GM18526 (cell line): ENCODE measurements around the gene NDUFAF3.

Experiments
- POLR2A ChIP-seq: IDR thresholded peaks from 3 replicates; pipeline ENCODE4 v1.6.1; 2011; ENCODE audit not compliant: insufficient read length; ENCODE audit errors: extremely low read depth

Gene NDUFAF3

DNA sequence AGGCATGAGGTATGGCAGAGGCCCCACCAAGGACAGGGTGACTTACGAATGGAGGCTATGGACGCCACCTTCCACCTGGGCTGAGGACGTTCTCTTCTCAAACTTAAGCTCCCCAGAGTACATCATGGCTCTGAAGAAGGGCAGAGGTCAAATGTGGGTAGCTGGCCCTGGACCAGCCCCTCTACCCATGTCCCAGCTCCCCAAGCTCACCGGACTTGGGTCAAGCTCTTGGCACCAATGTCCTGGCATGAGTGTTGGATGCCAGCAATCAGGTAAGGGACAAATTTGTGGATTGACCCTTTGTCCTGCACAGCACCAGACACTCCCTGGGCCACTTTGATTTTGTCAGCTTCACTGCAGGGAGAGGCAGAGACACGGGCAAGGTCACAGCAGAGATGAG, 2.5 kb downstream of the NDUFAF3 start:
- no peak for TF ChIP-seq POLR2A

DNA sequence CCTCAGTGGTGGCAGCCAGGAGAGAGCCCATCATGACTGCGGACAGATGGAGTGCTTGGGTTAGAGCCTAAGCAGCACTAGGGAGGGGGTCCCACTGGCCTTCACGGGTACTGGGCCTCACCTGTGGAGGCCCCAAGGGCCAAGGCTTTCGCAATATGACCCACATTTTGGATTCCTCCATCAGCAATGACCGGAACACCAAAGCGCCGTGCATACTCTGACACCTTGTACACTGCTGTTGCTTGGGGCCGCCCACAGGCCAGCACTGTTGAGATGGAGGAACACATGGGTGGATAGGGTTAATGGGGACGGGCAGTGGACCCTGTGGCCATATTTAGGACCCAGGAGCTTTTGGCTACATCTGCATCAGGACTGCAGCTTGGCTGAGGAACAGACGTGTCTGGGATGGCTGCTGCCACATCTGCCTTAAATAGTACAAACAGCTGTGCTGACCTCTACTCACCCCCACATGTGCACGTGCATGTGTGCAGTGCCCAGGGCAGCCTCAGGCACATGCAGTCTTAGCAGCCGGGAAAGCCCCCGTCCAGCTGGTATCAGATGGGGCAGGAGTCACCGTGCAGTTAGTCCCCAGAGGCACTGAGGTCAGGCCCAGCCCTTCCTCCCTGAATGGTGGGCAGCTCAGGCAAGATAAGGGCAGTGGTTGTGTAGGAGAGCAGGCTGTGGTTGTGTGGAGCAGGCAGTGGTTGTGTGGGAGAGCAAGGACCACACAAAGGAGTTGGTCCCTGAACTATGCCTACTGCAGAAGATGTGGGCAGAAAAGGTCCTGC, 3.3 kb downstream of the NDUFAF3 start:
- no peak for TF ChIP-seq POLR2A

DNA sequence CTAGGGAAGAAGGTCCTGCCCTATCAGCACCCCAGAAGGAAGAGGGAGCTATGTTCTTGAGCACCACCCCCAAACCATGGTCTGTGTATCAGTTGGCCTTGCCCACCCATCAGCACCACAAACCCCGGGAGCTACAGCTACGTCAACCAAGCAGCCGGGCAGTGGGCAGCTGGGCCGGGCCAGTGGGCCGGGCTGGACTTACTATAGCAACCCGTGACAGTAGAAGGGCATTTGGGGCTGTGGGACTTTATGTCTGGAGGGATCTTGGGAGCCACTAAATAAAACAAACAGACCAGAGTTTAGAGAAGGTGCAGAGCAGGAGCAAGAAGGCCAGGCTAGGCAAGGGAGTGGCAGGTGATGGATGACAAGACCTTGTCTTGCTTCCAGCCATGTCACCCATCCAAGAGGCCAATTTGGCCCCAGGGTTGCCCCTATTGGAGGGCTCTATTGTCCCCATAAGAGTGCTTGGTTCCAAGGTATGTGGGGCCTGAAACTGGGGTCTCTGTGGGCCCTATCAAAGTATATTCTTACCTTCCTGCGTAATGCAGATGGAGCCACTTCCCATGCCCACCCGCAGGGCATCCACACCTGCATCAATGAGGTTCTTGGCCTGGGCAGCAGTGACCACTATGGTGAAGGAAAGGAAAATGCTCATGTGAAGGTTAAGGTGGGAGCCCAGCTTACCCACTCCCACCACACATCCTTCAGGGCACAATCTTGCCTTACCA, 4.0 kb downstream of the NDUFAF3 start:
- TF ChIP-seq POLR2A: no peak

DNA sequence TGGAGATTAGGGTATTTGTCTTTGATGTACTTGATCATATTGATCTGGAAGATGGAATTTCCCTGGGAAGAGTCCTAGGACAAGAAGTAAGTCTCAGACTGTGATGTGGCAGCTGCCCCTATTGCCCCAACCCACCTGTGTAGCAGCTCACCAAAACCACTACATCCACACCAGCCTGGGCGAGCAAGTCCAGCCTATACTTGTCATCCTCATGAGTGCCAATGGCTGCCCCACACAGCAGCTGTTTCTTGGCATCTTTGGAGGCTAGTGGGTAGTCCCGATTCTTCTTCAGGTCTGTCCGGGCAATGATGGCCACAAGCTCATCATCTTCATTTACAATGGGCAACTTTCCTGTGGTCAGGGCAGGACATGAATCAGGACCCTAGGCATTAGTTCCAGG, 4.6 kb downstream of the NDUFAF3 start:
- TF ChIP-seq POLR2A: no peak

DNA sequence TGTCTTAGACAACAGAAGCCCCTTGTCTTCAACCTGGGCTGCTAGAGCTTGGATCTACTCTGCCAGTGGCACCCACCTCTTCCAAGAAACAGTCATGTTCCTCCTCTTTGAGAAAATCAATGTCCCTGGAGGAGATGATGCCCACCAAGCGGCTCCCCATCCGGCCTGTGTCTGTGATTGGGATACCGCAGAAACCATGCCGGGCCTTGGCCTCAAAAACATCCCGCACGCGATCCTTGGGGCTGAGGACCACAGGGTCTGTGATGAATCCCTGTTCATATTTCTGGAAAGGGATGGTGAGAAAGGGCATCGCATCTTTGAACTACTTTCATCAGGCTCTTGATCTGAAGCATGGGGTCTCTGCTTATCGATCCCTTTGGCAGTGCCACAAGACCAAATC, 5.7 kb downstream of the NDUFAF3 start:
- TF ChIP-seq POLR2A: no peak

DNA sequence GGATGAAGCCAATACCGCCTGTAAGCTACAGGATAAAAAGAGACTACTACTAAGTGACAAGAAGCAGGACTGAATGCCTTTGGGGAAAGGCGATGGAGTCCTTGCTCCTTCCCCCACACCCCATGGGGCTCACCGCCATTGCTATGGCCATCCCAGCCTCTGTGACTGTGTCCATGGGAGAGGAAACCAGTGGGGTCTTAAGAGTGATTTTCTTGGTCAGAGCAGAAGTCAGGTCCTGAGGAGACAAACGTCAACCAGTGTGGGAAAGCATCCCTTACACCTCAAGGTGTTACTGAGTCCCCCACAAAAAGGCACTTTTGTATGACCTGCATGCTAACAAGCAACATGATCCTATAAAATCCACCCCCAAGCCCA, 6.4 kb downstream of the NDUFAF3 start:
- no peak for TF ChIP-seq POLR2A

DNA sequence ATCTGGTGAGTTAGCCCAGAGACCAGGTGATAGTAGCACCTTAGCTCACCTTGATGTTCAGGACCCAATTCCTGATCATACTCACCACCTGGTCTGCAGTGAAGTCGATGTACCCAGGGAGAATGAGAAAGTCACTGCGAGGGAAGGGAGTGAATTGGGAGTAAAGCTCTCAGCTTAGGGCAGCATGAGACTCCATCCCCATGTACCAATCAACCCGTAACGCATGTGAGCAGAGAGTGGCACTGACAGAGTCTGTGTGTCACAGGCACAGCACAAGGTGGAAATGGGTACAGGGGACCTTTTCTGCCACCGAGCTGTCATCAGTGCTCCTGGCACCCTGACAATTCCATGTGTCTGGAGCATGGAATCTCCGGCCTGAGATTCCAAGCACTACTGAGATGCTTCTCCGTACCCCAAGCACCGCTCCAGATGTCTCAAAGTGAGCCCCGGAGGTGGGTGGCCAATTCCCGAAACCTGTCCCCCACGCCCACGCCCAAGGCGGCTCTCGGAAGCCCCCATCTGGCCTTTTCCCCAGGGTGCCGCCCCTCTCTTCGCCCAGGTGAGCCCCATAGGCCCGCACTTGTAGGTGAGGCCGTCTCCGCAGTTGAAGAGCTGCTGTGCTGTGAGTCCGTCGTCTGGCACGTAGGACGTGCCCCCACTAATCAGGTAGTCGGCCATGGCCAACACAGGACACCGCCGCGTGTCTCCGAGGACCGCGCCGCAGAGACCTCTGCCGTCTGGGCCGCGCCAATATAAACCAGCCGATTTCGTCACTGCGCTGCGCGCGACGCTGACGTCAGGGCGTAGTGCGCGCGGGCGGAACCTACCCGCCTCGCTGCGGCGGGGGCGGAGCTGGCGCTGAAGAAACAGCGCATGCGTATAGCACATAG, 7.0 kb downstream of the NDUFAF3 start, which contains the start of gene IMPDH2:
TSS of gene IMPDH2 (minus strand) at position 726 of the 890 bp plus-strand sequence. CDS start at position 678, 48 bp downstream.
- TF ChIP-seq POLR2A: peak; percentile 100

DNA sequence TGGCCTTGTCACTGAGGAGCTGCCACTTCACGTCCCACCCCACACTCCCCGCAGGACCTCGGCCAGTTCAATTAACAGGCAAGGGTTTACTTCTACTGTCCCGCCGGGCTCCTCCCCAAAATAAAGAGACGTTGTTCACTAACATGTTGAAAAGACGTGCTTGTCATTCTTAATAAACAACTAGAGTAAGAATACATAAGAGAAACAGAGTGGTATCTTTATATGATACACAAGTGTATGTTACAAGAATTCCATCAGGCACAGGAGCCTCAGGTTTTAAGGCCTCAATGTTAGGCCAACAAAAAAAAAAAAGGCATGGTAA, 7.6 kb downstream of the NDUFAF3 start:
- TF ChIP-seq POLR2A: no peak

DNA sequence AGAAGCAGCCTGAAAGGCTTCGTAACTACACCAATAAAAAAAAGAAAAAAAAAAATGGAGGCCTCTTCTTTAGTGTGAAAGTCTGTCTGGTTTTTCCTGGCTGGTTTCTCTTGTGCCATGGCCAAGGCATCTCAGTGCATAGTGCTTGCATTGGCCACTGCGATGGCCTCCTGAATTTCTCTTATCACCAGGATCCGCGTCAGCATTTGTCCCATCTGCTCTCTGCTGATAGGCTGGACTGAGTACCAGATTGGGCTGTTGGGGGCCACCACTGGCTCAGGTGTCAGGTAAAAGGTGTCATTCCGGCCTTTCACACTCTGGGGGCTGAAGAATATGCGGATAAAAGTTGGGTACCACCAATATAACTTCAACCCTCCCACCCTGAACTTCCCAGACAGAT, 8.4 kb downstream of the NDUFAF3 start:
- TF ChIP-seq POLR2A: no peak

DNA sequence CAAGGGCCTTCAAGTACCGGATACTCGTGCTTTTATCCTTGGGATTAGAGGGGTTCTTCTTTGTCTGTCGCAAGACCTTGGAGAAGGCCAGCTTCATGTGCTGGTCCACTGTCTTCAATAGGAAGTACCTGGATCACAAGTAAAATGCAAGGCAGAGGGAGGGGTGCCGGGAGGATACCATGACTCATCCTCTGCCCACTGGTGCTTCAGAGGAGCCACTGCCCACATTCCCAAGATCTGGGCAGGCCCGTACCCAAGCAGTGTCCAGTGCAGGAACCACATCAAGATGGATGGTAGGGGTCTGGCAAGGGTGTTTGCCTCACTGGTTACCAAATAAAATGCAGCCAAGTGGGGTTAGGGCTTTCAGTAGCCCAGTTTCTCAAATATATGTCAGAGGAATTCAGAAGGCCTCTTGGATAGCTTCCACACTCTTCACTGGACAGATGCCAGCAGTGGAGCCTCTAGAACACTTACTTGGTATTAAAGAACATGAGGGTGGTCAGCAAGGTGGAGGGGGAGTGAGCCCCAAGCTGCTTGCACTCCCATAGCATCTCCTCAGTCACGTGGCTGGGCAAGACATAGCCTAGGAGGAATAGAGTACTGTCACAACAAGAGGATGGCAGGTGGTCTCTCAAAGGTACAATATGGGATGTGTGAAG, 10.9 kb downstream of the NDUFAF3 start:
- TF ChIP-seq POLR2A: no peak

DNA sequence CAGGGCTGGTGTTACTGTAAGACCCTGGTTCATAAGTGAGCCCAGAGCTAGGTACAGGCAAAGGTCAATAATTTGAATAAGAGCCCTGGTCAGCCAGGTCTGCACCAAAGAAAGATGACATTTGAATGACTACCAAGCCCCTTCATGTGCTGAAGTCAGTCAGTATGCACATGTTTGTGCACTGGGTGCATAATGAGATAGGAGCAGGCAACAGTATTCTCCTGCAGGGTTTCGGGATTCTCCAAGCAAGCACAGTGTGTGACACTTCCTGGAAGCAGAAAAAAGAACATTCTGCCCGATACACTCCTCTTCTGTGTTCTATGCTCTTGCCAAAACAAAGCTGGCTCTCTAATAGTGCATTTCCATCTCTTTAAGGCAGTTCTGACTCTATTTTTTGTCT, 12.7 kb downstream of the NDUFAF3 start:
- no peak for TF ChIP-seq POLR2A

DNA sequence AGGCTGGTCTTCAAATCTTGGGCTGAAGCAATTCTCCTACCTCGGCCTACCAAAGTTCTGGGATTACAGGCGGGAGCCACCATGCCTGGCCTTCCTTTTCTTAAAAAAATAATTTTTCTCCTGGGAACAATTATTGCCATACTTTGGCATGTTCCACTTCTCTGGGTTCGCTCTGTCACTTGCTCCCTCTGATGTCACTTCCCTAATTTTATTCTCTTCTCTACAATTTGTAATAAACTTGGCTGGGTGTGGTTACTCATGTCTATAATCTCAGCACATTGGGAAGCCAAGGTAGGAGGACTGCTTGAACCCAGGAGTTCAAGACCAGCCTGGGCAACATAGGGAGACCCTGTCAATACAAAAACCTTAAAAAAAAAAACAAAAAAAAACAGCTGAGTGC, 13.4 kb downstream of the NDUFAF3 start:
- TF ChIP-seq POLR2A: no peak

DNA sequence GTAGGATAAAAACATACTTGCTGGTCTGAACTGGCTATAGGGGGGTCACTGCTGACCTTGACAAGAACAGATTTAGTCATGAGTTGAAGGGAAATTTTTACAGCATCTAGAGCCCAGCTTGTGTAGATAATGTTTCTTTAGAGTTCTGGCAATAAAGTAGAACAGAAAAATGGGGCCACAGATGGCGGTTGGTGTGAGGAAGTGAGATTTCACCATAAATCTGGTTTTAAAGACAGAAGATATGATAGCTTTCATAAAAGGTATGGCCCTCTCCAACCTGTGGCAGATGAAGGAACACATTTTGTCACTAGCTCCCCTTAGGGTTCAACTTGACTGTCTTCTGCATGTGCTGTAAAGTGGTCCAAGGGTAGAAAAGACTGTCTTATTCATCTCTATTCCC, 31.6 kb downstream of the NDUFAF3 start:
- no peak for TF ChIP-seq POLR2A

DNA sequence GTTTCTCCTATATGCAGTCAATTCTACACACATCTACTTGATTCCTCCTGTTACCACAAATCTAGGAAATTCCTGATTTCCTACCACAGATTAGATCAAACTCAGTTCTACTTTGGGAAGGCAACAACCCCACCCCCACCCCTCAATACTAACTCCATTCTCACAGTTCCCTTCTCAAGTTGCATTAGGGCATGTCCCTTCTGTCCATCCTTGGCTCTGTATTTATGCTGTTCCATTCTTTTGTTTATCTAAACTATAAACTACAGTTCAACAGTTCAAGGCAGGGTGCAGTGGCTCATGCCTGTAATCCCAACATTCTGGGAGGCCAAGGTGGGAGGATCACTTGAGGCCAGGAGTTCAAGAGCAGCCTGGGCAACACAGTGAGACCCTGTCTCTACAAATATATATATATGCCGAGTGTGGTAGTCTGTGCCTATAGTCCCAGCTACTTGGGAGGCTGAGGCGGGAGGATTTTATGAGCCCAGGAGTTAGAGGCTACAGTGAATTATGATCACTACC, 32.5 kb downstream of the NDUFAF3 start:
- TF ChIP-seq POLR2A: no peak

DNA sequence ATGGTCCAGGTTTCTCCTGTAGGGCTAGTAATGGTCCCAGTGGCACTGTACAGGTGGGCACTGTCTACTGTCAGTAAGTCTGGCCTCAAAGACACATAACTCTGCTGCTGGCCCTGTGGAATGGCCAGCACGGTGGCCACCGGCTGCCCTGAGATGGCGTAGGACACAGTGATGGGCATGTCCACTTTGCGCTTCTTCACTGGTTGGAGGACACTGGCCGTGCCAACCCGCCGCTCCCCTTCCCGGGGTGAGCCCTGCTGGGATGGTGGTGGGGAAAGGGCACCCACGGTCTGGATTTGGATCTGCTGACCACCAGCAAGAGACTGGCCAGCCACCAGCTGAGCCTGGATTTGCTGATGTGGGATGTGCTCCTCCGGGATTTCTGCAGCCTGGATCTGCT, 35.3 kb downstream of the NDUFAF3 start:
- no peak for TF ChIP-seq POLR2A
